NCI-H1048 (cell line): Measurements from ENCODE around the gene WDR35.

Experiments
- DNase-seq: peaks from one replicate; lab custom pipeline; 2025; lab: John Stamatoyannopoulos, UW

WDR35 gene

DNA sequence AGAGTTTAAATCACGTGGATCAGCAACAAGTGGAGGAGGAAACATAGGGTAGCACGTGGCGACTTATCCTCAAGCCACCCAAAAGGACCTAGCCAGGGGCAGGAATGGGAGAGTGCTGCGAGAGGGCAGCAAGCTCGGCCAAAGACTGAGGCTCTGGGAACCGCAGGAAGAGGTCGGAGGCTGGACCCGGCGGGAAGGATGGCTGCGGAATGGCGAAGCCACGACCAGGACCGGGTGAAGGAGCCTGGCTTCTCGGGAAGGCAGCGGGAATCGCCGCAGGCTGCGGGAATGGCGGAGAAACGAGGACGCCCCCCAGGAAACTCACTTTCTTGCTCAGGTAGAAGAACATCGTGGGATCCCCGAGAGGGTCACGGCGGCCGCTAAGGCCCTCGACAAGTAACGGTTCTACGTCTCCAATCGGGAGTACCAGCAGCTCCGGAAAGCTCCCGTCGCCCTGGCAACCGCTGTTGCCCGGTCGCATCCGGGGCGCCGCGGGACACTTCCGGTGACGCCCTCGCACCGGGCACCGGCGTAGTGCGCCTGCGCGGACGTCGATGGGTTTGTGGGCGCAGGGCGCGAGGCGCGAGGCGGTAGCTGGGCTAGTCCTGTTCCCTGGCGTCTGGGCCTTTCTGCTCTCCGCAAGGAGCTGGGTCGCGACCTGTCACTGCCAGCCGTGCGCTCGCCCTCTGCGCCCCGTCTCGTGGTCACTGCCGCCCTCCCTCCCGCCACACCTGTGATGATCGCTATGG lies at the start of gene WDR35:
Gene WDR35, minus strand, starts transcription at position 439 of the 749 bp plus-strand sequence. Its CDS starts 90 bp downstream, at position 349.
- DNase-seq = peak; percentile 41

DNA sequence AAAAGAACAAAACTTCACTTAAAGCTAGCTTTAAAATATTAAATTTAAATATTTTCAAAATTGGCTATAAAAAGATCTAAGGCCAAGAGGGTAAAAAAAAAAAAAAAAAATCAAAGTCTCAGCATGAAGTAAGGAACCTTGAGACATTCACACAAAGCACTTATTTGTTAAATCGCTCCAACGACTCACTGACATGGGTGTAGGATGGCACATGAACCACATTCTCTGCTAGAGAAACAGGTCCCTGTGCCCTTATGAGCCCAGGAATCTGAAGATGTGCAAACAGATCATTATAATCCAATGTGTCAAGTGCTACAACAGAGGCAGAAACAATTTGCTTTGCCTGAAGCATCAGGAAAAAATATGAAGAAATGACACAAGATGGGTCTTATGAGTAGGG lies 47.8 kb upstream of the WDR35 start:
- DNase-seq = no peak

DNA sequence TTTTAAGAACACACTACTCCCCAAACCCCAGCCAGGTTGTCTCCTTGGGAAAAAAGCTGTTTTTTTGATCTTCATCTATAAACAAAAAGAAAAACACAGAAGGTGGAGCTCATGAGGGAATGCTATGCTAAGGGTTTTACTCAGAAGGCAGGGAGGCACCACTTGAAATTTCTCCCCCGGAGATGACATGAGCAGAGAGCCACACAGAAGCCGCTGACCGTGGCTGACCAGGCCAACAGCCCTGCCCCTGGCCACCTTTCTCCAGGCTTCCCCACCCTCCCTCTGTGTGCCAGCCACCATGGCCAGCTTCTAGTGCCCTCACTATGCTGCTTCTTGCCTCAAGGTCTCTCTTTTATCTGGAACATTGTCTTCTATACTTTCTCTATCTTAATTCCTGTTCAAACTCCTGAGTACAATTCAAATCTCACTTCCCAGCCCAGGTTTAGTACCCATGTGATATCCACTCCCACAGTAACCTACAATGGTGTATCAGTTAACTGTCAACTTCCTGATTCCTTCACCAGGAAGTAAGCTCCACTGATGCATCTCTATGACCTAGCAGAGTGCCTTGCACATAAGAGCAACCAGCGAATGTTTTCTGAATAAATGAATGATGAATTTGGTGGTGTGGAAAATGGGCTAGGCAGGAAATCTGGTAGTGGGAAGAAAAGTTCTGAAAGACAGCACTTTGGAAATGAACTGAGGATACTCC lies 46.2 kb upstream of the WDR35 start:
- DNase-seq = no peak

DNA sequence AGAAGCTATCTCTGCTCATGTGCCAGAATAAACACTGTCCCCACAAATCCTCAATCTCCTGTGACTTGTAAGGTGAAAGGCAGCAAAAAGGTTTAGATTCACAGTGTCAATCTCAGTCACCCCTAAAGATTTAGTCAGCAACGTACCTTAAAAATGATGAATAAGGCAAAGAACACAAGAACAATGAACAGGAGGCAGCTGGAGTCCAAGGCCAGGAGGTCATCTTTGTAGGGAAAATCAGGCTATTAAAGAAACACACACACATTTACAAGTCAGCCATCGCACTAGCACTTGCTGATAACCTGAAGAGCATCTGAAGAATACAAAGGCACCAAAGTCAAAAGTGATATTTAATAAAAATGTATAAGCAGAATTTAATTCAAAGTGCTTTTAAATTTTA lies 44.9 kb upstream of the WDR35 start:
- DNase-seq = no peak

DNA sequence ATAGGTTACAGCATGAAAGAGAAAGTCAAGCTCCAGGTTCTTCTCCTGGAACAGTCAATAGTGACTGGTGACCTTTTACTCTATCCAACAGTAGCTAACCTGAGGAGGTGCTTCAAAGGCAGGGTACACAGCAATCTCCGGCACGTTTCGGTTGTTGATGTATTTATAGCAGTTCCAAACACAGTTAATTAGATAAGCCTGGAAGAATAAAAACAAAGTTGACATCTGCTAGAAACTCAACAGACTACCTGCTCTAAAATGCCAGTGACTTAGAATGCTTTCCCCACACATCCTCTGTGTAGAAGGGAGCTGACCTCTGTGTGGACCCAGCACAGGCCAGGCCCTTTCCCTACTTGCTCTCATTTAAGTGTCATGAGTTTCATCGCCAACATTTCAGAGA lies 44.3 kb upstream of the WDR35 start:
- DNase-seq = no peak

DNA sequence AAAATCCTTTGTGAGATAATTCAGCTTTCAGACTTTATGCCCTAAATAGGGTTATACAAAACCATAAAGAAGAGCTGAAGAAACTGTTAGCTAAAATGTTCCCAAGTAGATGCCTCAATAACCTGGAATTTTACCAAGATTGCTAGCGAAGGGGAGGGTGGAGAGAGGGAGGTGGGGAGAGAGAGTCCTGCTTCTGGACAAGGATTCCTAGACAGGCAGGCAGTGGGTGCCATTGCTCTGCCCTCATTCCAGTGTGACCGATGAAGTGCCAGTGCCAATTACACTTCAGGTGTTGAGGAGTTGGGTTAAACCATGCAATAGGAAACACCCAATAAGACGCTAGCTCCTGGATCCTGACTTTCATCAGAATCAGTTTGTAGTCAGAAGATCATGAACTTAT lies 43.4 kb upstream of the WDR35 start:
- no peak for DNase-seq

DNA sequence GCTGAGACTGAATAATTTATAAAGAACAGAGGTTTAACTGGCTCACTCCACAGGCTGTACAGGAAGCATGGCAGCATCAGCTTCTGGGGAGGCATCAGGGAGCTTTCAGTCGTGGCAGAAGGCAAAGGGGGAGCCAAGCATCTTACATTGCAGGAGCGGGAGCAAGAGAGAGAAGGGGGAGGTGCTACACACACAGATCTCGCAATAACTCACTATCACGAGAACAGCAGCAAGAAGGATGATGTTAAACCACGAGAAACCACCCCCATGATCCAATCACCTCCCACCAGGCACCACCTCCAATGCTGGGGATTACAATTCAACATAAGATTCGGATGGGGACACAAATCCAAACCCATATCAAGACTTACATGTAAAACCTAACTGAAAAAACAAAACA lies 40.3 kb upstream of the WDR35 start:
- no peak for DNase-seq

DNA sequence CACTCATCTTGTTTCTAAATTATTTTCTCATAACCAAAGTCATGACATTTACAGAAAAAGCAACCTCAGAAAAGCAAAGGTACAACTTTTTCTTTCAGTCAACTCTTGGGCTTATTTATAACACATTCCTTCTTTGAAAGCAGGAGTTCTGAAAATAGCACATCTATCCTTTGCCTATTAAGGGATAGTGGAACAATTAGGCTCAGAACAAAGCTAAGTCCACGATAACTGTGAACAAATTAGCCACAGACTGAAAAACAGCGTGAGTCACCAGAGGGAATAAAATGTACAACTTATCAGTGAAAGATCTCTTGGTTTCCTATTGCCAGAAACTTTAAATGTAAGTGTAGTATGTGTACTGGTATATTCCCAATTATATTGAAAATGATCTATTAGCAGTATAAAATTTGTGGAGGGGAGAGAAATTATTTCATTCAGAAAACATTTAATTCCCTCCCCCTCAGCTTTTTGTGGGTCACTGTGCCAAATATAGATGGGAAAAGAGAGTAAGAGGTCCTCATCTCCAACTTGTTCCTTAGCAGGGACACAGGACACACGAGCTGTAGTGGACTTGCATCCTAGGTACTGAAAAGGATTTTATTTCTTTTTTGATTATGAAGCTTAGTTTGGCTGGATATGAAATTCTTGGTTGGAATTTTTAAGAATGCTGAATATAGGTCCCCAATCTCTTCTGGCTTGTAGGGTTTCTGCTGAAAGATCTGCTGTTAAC lies 38.0 kb upstream of the WDR35 start:
- DNase-seq = no peak

DNA sequence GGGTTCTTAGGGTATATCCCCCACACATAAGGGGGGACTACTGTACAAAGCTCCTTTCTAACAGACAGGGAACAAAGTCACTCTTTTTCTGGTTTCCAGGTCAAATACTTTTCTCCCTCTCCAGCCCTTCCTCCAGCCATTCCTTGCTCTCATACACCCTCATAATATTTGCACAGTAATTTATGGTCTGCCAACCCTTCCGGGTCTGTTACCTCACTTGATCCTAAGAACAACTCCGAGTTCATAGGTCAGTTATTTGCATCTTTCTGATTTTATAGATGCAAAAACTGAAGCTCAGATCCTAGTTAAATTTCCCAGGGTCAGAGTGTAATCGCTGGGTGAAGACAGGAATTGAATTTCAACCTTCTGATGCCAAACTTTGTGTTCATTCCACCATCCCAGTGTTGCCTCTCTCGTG lies 37.4 kb upstream of the WDR35 start:
- no peak for DNase-seq

DNA sequence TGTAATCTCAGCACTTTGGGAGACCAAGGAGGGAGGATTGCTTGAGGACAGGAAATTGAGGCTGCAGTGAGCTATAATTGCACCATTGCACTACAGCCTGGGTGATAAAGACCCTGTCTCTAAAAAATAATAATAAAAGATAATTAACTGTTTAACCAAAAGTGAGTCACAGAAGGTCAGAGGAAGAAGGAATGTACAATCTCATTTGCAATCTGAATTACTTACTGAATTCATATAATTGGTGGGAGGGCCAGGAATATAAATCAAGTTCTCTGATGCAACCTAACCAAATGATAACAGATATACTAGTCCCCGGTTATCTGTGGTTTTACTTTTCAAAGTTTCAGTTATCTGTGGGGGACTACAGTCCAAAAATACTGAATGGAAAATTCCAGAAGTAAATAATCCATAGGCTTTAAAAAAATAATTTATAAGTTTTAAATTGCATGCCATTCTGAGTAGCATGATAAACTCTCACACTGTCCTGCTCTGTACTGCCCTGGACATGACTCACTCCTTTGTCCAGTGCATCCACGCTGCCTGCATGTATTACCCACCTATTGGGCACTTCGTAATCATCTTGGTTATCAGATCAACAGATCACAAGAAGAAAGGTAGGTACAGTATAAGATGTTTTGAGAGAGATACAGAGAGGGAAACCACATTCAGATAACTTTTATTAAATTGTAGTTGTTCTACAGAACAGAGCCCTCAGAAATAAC lies 35.3 kb upstream of the WDR35 start:
- no peak for DNase-seq

DNA sequence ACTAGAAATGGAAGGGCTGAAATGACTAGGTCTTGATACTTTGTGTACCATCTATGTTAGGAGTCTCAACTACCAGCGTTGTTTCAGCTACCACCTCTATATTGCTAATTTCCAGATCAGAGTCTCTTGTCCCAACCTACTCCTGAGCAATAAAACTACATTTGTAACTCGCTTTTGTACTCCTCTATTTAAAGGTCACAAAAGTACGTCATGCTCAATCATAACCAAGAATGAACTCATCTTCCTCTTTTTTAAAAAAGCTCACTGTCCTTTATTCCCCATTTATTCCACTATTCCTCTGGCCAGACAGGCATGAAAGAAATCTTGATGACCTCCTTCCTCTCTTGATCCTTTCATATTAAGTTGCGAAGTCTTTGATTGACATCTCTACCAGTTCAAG lies 33.8 kb upstream of the WDR35 start:
- no peak for DNase-seq

DNA sequence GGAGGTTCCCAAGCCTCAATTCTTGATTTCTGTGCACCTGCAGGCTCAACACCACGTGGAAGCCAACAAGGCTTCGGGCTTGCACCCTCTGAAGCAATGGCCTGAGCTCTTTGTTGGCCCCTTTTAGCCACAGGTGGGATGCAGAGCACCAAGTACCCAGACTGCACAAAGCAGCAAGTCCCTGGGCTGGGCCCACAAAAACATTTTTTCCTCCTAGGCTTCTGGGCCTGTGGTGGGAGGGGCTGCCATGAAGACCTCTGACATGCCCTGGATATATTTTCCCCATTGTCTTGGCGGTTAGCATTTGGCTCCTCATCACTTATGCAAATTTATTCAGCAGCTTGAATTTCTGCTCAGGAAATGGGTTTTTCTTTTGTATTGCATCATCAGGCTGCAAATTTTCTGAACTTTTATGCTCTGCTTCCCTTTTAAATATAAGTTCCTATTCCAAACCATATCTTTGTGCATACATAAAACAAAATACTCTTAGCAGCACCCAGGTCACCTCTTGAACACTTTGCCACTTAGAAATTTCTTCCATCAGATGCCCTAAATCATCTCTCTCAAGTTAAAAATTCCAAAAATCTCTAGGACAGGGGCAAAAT lies 31.6 kb upstream of the WDR35 start:
- no peak for DNase-seq

DNA sequence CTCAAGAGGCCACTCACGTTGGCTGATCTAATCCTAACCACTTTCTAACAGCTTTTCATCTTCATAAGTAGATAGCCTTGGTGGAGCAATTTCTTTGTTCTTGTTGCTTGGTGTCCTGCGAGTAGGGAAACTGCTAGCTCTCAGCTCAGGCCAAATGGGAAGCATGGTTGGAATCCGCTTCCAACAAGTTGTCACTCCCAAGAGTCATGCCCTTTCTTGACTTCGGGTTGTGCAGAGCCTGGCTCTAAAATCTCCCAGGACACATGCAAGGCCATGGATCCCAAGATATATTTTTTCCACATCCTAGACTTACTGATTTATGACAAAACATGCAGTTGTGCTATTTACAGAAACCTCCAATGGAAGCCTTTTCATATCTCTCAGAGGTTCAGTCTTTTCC lies 29.8 kb upstream of the WDR35 start:
- no peak for DNase-seq

DNA sequence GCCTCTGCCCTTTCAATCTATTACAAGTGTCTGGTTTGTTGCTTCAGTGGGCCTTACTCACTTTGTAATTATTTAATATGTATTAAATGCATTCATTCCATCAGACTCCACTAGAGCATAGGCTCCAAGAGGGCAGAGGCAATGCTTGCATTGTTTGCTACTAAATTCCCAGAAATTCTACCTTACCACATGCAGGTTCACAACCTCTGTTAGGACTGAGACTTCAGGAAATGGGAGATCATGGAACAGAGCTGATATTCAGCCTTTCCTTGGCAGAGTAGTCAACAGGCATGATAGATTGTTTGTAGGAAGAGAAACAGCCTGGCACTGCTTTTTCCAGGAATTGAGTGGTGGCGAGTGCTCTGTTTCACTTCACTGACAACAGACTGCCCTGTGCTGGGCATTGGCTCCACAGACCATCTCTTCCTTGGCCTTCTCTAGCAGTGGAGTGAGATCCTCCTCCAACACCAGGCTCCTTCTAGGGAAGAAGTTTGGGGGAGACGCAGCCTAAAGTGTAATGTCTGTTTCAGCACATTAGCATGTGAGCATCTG lies 28.8 kb upstream of the WDR35 start:
- DNase-seq = no peak

DNA sequence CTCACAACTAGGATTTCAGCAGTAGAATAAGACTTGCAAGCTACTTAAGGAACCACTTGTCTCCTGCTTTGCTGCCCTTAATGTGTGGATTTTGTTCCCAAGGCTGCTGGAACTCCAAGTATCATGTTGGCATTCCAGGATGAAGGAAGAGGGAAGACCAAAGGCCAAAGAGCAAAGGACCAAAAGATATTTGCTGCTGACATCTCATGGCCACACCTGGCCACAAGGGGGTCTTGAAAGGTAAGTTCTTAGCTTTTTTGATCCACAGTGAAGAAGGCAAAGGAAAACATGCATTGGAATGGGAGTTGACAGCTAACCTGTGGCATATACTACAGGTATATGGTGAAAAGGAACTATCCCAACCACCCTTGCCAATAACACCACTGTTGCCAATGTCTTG lies 26.4 kb upstream of the WDR35 start:
- no peak for DNase-seq

DNA sequence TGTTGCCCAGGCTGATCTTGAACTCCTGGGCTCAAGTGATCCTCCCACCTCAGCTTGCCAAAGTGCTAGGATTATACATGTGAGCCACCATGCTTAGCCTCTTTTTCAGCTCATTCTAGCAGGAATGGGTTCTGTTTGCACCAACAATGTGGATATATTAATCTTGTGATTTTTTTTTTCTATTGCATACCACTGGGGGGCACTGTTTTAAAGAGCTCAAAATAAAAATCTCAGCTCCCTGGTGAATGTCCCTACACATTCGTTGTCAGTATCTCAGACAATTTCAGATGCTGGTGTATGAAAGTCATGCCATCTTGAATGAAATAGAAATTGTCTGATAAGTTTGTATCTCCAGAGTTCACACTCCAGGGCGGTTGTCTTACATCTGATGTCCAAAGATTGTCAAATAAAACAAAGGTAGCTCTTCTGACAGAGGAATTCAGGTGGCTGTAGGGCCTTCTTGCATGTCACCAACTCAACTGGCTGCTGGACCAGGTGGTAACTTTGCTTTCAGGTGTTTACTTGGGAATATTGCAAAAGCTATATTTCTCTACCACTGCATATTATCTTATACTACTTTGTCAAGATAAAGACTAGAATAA lies 25.7 kb upstream of the WDR35 start:
- no peak for DNase-seq

DNA sequence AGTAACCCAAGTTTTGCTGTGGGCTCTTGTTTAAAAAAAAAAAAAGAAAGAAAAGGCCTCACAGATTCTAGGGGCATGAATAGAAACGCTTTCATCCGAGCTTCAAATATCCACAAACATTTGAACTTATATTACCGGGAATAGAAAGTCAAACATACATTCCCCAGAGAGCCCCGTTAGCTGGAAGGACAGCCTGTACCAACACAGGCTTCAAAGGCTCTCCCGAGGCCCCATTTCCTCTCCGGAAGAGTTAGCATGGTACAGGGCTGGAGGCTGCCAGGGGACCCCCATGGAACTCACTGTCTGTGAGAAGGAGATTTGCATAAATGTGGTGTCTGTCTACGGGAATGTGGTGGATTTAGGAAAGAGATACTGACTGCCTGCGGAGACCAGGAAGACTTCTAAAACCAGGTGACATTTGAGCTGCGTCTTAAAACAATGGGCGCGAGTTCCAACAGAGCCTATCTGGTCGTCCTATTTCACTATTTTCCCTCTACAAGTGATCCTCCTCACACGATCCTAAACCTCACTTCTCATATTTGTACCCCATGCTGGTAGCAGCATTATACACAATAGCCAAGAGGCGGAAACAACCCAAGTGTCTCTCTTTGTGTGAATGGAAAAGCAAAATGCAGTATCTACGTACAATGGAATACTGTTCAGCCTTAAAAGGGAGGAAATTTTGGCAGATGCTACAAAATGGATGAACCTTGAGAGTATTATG lies 23.4 kb upstream of the WDR35 start:
- DNase-seq = no peak

DNA sequence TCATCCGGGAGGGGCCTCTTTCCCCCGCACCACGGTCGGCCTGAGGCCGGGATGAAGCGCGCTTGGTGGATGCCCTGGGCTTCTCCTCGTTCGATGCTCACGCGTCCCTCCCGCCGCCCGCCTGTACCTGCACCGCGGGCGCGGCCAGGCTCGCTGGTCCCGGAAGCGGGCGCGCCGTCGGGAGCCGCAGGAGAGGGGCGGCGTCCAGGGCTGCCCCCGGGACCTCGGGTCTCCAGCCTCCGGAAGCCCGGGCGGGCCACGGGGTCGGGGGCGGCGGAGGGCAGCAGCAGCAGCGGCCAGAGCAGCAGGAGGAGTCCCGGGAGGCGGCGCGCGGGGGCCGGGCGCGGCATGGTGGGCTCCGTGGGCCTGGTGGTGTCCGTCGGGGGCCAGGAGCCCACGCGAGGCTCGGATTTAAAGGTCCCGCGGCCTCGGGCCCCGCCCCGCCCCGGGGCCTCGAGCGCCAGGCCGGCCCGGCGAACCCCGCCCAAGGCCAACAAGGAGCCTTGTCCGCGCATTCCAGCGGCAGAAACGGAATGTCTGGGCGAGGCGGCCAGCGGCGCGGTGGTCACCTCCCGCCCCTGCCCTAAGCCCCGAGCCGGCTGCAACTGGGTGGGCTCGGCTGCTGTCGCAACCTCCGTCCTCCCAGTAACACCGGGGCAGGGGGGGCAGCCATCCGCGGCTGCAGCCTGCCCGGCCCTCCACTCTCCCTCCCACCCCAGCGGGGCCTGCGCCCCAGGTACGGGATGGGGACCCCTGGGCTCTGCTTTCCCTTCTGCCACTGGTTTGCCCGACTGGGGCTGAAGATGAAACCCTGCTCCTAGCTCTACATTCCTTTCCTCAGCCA lies 22.6 kb upstream of the WDR35 start, which contains the start of gene MATN3:
Gene MATN3, minus strand, starts transcription at position 387 of the 844 bp plus-strand sequence. Its CDS starts 37 bp downstream, at position 350.
- no peak for DNase-seq

DNA sequence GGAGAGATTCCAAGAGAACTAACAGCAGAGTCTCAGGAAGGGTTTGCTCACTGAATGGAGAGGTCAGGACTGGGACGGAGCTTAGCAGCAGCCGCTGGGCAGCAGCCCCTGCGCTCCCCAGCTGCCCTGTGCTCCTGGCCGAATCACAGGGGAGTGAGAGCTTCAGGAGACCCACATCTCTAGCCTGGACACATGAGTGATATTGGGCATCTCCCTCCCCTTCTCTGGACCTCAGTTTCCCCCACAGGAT lies 22.1 kb upstream of the WDR35 start:
- no peak for DNase-seq
